Urinary bladder (tissue), 4 donors: ENCODE results near the gene PRKCZ. TPM values are rescaled to one million over a fixed set of nuclear protein-coding genes. Genes with fewer than 3 reads are reported as not detected.

ENCODE experiments used
- DNase-seq: peaks from one replicate; pipeline ENCODE4 v3.0.0-alpha.2; 2015; ENCODE audit errors: extremely low spot score
- H3K27ac ChIP-seq: one replicate; pipeline ENCODE4 v1.5.1; 2013; ENCODE audit warnings: low read depth, mild to moderate bottlenecking, moderate library complexity
- H3K36me3 ChIP-seq: one replicate; pipeline ENCODE4 v1.6.1; 2013; ENCODE audit warnings: mild to moderate bottlenecking, moderate library complexity; ENCODE audit not compliant: insufficient read depth
- H3K4me1 ChIP-seq: one replicate; pipeline ENCODE4 v1.6.1; 2013; ENCODE audit warnings: mild to moderate bottlenecking, moderate library complexity; ENCODE audit not compliant: insufficient read depth
- H3K4me3 ChIP-seq: one replicate; pipeline ENCODE4 v1.5.1; 2013; ENCODE audit warnings: low read depth, low read length
- WGBS: extraction: QIAGEN DNeasy Blood & Tissue Kit; methylation state at CpG from one replicate; pipeline ENCODE4 v1.1.7; 2013; 5-methylcytosine and 5-hydroxymethylcytosine counted together
- polyA plus RNA-seq: library from polyadenylated mRNA; stranded (reverse); fragments of 200-250 nt; gene quantifications from one replicate; pipeline ENCODE4 v1.2.3, GENCODE V29; 2013
- total RNA-seq: library from RNA; depleted of rRNA; stranded (reverse); fragments of >200 nt; gene quantifications from one replicate; pipeline ENCODE4 v1.2.3, GENCODE V29; 2014
- donor health status: healthy with polysubstance abuse.
- donor health status: healthy.

The PRKCZ gene
- total and polyA plus RNA-seq, 2 donors, result 6.3 to 6.6 TPM

- Histone ChIP-seq H3K27ac (no peak overlapping the region), H3K4me1 (no peaks in the 10 kb centered on the region), H3K4me3 (no peak overlapping the region), H3K36me3 (no peaks in the 10 kb centered on the region)
- 92% methylated on average over 21 of the region's 21 CpGs for WGBS
- DNase-seq, result no peak
Observed at GRCh38 chr1:2154022-2154421, 103.8 kb downstream of the PRKCZ start.

- WGBS, result 99% methylated on average over 10 of the region's 10 CpGs
- Histone ChIP-seq H3K4me3 (no peak overlapping the region), H3K27ac (no peak overlapping the region), H3K4me1 (no peaks in the 10 kb centered on the region), H3K36me3 (no peaks in the 10 kb centered on the region)
- no peak for DNase-seq
Observed at GRCh38 chr1:2155147-2155598, 105.0 kb downstream of the PRKCZ start.

DNA sequence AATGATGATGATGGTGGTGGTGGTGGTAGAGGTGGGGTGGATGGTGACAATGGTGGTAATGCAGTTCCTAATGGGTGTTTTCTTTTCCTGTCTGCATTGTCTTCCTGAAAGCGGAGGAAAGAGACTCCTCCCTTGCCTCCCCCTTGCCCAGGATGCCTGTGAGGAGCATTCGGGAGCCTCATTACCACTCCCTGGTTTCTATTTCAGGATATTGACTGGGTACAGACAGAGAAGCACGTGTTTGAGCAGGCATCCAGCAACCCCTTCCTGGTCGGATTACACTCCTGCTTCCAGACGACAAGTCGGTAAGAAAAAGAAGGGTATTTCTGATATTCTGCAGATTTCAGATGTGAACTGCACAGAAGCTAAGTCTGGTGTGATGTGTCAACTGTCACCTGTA, 105.6 kb downstream of the PRKCZ start:
- no peaks in the 10 kb centered on the region for H3K36me3 ChIP-seq
- DNase-seq, result no peak
- H3K4me1 ChIP-seq, result no peaks in the 10 kb centered on the region
- no peak overlapping the region for H3K4me3 ChIP-seq
- H3K27ac ChIP-seq, result no peak overlapping the region
- WGBS, result 82% methylated on average over 6 of the region's 6 CpGs

DNA sequence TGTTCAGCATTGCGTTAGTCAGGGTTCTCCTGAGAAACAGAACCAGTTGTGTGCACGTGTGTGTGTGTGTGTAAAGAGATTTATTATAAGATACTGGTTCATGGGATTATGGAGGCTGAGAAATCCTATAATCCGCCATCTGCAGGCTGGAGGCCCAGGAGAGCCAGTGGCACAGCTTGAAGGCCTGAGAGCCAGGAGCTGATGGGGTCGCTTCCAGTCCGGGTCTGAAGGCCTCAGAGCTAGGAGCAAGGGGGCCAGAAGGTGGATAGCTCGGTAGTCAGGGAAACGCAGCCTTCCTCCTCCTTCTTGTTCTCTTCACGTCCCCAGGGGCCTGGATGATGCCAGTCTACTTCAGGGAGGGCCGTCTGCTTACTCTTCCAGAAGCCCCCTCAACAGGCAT, 106.7 kb downstream of the PRKCZ start:
- H3K36me3 ChIP-seq, result no peaks in the 10 kb centered on the region
- no peak for DNase-seq
- 87% methylated on average over 9 of the region's 9 CpGs for WGBS
- no peak overlapping the region for H3K4me3 ChIP-seq
- H3K4me1 ChIP-seq, result no peaks in the 10 kb centered on the region
- no peak overlapping the region for H3K27ac ChIP-seq

DNA sequence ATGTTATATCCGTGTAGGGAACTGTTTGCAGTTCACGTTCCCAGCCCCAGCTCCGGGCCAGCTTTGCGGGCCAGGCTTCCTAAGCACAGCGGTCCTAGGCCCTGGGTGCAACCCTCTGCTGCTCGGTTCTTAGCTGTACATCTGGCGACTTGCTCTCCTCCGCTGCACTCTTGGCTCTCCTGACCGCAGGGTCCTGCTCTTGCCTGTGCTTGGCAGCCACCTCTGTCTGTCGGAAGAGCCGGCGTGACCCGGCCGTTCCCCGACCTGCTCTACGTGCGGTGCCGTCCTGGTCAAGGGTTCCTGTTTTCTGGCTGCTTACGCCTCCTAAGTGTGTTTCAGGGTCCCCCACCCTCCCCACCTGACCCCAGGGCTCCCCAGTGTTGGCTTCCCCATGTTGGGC, 107.6 kb downstream of the PRKCZ start:
- no peak for DNase-seq
- Histone ChIP-seq H3K27ac (no peak overlapping the region), H3K4me1 (no peaks in the 10 kb centered on the region), H3K4me3 (no peak overlapping the region), H3K36me3 (no peaks in the 10 kb centered on the region)
- 92% methylated on average over 19 of the region's 19 CpGs for WGBS

GRCh38 chr1:2158272-2158671, 108.1 kb downstream of the PRKCZ start:
- H3K4me3 ChIP-seq, result no peak overlapping the region
- H3K4me1 ChIP-seq, result no peaks in the 10 kb centered on the region
- WGBS, result 86% methylated on average over 16 of the region's 16 CpGs
- no peaks in the 10 kb centered on the region for H3K36me3 ChIP-seq
- DNase-seq, result no peak
- no peak overlapping the region for H3K27ac ChIP-seq

- DNase-seq, result no peak
- Histone ChIP-seq H3K4me3 (no peak overlapping the region), H3K4me1 (no peaks in the 10 kb centered on the region), H3K36me3 (no peaks in the 10 kb centered on the region), H3K27ac (no peak overlapping the region)
- WGBS, result 91% methylated on average over 18 of the region's 18 CpGs
Observed at GRCh38 chr1:2159124-2159523, 108.9 kb downstream of the PRKCZ start.

DNA sequence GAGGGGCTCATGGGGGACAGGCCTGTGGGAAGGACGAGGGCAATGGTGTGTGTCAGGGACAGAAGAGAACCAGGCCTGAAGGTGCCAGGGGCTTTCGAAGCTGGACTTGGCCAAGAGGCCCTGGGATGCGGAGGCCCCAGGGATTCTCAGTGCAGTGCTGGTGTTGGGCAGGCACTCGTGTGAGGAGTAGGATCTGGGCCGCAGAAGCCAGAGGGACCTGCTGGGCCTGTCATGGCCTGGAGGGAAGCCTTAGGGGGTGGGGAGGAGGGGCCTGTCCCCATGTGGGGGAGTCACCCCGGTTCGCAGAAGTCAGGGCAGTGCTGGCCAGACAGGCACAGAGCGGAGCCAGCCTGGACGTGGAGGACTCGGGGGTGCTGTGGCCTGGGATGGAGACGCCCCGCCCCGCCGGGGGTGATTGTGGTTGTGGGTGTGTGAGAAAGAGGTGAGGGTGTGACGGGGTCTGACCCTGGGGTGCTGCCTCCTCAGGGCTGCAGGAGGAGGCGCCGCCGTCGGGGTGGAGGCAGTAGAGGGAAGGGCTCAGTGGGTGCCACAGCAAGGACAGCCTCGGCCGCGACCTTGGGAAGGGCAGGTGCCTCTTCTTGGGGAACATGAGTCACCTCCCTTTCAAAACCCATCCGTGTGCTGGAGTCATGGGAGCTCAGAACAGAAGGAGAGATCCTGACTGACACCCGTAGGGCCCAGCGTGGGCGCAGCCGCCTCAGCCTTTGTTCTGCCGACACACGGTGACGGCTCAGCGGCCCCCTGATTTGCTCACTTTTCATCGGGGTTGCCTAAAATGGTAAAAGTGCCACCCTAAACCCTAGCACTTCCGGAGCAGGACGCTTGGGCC, 110.5 kb downstream of the PRKCZ start:
- no peak overlapping the region for H3K27ac ChIP-seq
- 90% methylated on average over 34 of the region's 34 CpGs for WGBS
- H3K36me3 ChIP-seq, result no peaks in the 10 kb centered on the region
- H3K4me3 ChIP-seq, result no peak overlapping the region
- DNase-seq, result no peak
- no peaks in the 10 kb centered on the region for H3K4me1 ChIP-seq

GRCh38 chr1:2163205-2163604, 113.0 kb downstream of the PRKCZ start:
- 62% methylated on average over 7 of the region's 7 CpGs for WGBS
- no peak overlapping the region for H3K27ac ChIP-seq
- DNase-seq, result no peak
- no peak overlapping the region for H3K4me3 ChIP-seq
- H3K4me1 ChIP-seq, result no peaks in the 10 kb centered on the region
- H3K36me3 ChIP-seq, result no peaks in the 10 kb centered on the region

- DNase-seq, result no peak
- 81% methylated on average over 19 of the region's 19 CpGs for WGBS
- Histone ChIP-seq H3K4me3 (no peak overlapping the region), H3K27ac (no peak overlapping the region), H3K4me1 (no peaks in the 10 kb centered on the region), H3K36me3 (no peaks in the 10 kb centered on the region)
Observed at GRCh38 chr1:2165646-2166045, 115.4 kb downstream of the PRKCZ start.

GRCh38 chr1:2166254-2166653, 116.0 kb downstream of the PRKCZ start:
- H3K4me1 ChIP-seq, result no peaks in the 10 kb centered on the region
- no peak overlapping the region for H3K4me3 ChIP-seq
- no peak for DNase-seq
- H3K27ac ChIP-seq, result no peak overlapping the region
- WGBS, result 77% methylated on average over 14 of the region's 14 CpGs
- no peaks in the 10 kb centered on the region for H3K36me3 ChIP-seq

DNA sequence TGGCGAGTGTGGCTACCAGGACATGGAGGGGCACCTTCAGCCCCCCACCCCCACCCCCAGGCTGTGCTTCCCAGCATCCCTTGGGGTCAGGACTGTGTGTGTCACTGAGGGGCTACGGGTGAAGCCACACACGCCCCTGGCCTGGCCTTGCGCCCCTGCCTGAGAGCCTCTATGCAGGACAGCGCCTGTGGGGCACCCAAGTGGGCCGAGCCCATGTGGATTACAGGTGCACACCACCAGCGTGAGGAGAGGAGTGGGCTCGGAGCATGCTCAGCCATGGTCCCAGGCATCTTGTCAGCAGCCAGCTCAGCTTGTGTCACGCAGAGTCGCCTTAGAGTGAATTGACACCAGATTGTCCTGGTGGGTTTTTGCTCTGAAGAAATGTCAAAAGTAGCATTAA, 116.5 kb downstream of the PRKCZ start:
- 94% methylated on average over 10 of the region's 10 CpGs for WGBS
- Histone ChIP-seq H3K4me3 (no peak overlapping the region), H3K4me1 (no peaks in the 10 kb centered on the region), H3K36me3 (no peaks in the 10 kb centered on the region), H3K27ac (no peak overlapping the region)
- no peak for DNase-seq

GRCh38 chr1:2168090-2168489, 117.9 kb downstream of the PRKCZ start:
- H3K4me3 ChIP-seq, result no peak overlapping the region
- 95% methylated on average over 13 of the region's 13 CpGs for whole genome bisulfite sequencing
- H3K36me3 ChIP-seq, result no peaks in the 10 kb centered on the region
- no peak for DNase-seq
- H3K27ac ChIP-seq, result no peak overlapping the region
- no peaks in the 10 kb centered on the region for H3K4me1 ChIP-seq

- no peaks in the 10 kb centered on the region for H3K4me1 ChIP-seq
- no peaks in the 10 kb centered on the region for H3K36me3 ChIP-seq
- no peak overlapping the region for H3K4me3 ChIP-seq
- DNase-seq, result no peak
- WGBS, result 91% methylated on average over 12 of the region's 12 CpGs
- no peak overlapping the region for H3K27ac ChIP-seq
Observed at GRCh38 chr1:2168535-2168934, 118.3 kb downstream of the PRKCZ start.
